Mesendoderm (in vitro differentiated cells): ENCODE data around the gene LAMA2.

Source experiments
- DNase-seq: peaks from one replicate; pipeline ENCODE4 v3.0.0; 2013
- H2AK5ac ChIP-seq: 2 replicates; pipeline ENCODE4 v1.6.1; 2013; ENCODE audit warnings: low read length, inconsistent platforms
- H2BK120ac ChIP-seq: 2 replicates; pipeline ENCODE4 v1.6.1; 2013; ENCODE audit warnings: low read depth, mild to moderate bottlenecking, low read length, moderate library complexity, mixed read lengths
- H2BK15ac ChIP-seq: replicated peaks from 2 replicates; pipeline ENCODE4 v1.6.1; 2013; ENCODE audit warnings: low read depth, mild to moderate bottlenecking, moderate library complexity
- H2BK5ac ChIP-seq: 2 replicates; pipeline ENCODE4 v1.6.1; 2013; ENCODE audit warnings: low read length, inconsistent platforms
- H3K18ac ChIP-seq: 2 replicates; pipeline ENCODE4 v1.6.1; 2013; ENCODE audit warnings: mild to moderate bottlenecking, low read length, mixed read lengths
- H3K23ac ChIP-seq: one replicate; pipeline ENCODE4 v1.6.1; 2013; ENCODE audit warnings: low read length
- H3K27ac ChIP-seq: 2 replicates; pipeline ENCODE4 v1.5.1; 2013; ENCODE audit warnings: low read depth, mild to moderate bottlenecking, inconsistent platforms, low read length, moderate library complexity
- H3K27me3 ChIP-seq: 2 replicates; pipeline ENCODE4 v1.6.1; 2013; ENCODE audit warnings: low read length, control low read depth, mild to moderate bottlenecking, inconsistent platforms; ENCODE audit not compliant: insufficient read depth, poor library complexity
- H3K36me3 ChIP-seq: 2 replicates; pipeline ENCODE4 v1.6.1; 2013; ENCODE audit warnings: low read length, inconsistent platforms; ENCODE audit not compliant: control insufficient read depth, insufficient read depth
- H3K4ac ChIP-seq: one replicate; pipeline ENCODE4 v1.6.1; 2013; ENCODE audit warnings: low read depth, mild to moderate bottlenecking, low read length, moderate library complexity
- H3K4me1 ChIP-seq: 2 replicates; pipeline ENCODE4 v1.6.1; 2013; ENCODE audit warnings: low read depth, low read length, inconsistent platforms; ENCODE audit not compliant: control insufficient read depth
- H3K4me2 ChIP-seq: 2 replicates; pipeline ENCODE4 v1.6.1; 2013; ENCODE audit warnings: low read length
- H3K4me3 ChIP-seq: 2 replicates; pipeline ENCODE4 v1.5.1; 2013; ENCODE audit warnings: mild to moderate bottlenecking, low read length
- H3K56ac ChIP-seq: one replicate; pipeline ENCODE4 v1.6.1; 2013; ENCODE audit warnings: low read length
- H3K79me1 ChIP-seq: 2 replicates; pipeline ENCODE4 v1.6.1; 2013; ENCODE audit warnings: low read length, inconsistent platforms
- H3K79me2 ChIP-seq: 2 replicates; pipeline ENCODE4 v1.6.1; 2013; ENCODE audit warnings: mild to moderate bottlenecking, low read length; ENCODE audit not compliant: control insufficient read depth, insufficient read depth
- H3K9ac ChIP-seq: 2 replicates; pipeline ENCODE4 v1.6.1; 2013; ENCODE audit warnings: low read length, inconsistent platforms
- H4K5ac ChIP-seq: one replicate; pipeline ENCODE4 v1.6.1; 2013; ENCODE audit warnings: low read length
- H4K8ac ChIP-seq: one replicate; pipeline ENCODE4 v1.6.1; 2013; ENCODE audit warnings: low read depth, mild to moderate bottlenecking, control low read depth, low read length, moderate library complexity
- WGBS: extraction: QIAGEN DNeasy Blood & Tissue Kit; methylation state at CpG from one replicate; pipeline ENCODE4 v1.1.7; 2013; ENCODE audit warnings: low lambda C conversion rate, missing lambda C conversion rate; ENCODE audit not compliant: insufficient coverage; ENCODE audit errors: extremely low coverage; 5-methylcytosine and 5-hydroxymethylcytosine counted together

LAMA2 gene

DNA sequence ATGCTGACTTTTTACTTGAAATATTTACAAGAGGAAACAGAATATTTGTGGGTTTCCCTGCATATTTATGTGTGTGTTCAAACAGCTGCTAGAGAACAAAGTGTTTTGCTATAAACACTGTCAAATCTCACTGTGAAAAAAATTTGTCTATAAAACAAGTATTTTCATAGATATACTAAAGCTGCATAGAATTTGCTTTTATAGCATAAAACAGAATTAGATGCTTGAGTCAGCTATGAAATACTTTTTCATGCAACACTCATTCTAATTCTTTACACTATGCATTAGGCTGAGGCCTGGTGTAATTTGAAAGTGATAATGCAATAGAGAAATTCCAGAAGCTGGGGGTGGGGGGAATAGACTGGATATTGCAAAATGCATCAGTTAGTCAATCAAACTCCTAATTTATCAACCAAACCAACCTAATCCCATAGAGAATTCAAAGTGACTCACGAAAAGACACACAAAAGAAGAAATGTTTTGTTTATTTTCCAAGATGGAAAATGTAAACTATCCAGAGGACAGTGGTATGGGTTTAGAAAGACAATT, 148.2 kb downstream of the LAMA2 start:
- no peak overlapping the region for H3K4ac ChIP-seq
- WGBS: no CpG with 5 or more reads among the region's 1 CpG
- DNase-seq: no peak

DNA sequence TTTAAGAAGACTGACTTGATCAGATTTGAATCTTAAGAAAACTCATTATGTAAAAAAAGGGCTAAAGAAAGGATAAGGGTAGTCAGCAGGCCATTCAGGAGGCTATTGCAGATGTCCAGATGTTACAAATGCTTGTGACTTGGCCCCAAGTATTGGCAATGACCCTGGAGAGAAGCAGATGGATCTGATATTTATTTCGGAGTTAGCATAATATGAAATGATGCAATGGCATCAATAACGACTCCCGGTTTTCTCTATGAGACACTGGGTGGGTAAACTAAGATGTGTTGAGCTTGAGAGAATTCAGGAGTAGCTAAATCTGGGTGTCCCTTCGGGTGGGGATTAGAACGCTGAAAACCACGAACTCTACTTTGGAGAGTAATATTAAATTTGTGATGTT, 149.7 kb downstream of the LAMA2 start:
- Histone ChIP-seq H3K79me1 (no peaks in the 10 kb centered on the region), H3K27ac (no peak overlapping the region), H3K27me3 (no peaks in the 10 kb centered on the region), H3K4ac (no peak overlapping the region), H2BK5ac (no peak overlapping the region), H2BK120ac (no peak overlapping the region), H3K56ac (no peak overlapping the region), H3K18ac (peak overlapping the region; percentile 39), H2AK5ac (no peak overlapping the region), H3K9ac (no peak overlapping the region), H3K79me2 (no peaks in the 10 kb centered on the region), H4K5ac (no peak overlapping the region), H4K8ac (no peak overlapping the region), H3K4me2 (no peak overlapping the region), H3K4me3 (no peak overlapping the region), H3K23ac (no peak overlapping the region), H2BK15ac (no peak overlapping the region), H3K36me3 (no peaks in the 10 kb centered on the region), H3K4me1 (no peaks in the 10 kb centered on the region)
- no CpG with 5 or more reads among the region's 6 CpGs for WGBS
- DNase-seq: no peak

More for the DNA sequence above, 148.2 kb downstream of the LAMA2 start:
- Histone ChIP-seq H3K79me2 (no peaks in the 10 kb centered on the region), H3K9ac (no peak overlapping the region), H2BK15ac (no peak overlapping the region), H3K36me3 (no peaks in the 10 kb centered on the region), H3K27ac (no peak overlapping the region), H2BK120ac (no peak overlapping the region), H3K27me3 (no peaks in the 10 kb centered on the region), H3K23ac (no peak overlapping the region), H4K8ac (no peak overlapping the region), H2BK5ac (no peak overlapping the region), H4K5ac (no peak overlapping the region), H3K4me1 (no peaks in the 10 kb centered on the region), H3K18ac (no peak overlapping the region), H2AK5ac (no peak overlapping the region), H3K4me2 (no peak overlapping the region), H3K79me1 (no peaks in the 10 kb centered on the region), H3K56ac (no peak overlapping the region), H3K4me3 (no peak overlapping the region)

DNA sequence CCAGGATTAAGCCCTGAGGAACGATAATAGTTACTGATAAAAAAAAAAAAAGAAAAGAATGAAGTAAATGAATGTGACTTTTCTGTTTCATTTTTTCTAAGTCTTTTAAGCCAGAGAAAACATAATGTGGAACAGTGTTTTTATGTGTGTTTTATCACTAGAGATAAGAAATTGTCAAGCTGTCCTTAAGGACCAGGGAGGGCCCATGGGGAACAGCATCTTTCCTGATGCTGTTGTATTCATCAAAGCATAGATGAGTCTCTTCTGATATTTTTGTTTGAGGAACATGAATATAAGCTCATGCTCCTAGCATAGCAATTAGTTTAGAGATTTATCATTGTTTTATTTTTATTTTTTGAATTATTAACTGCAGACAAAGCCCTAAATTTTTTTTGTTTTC, 150.2 kb downstream of the LAMA2 start:
- Histone ChIP-seq H3K79me2 (no peaks in the 10 kb centered on the region), H3K27ac (no peak overlapping the region), H3K23ac (no peak overlapping the region), H2BK5ac (no peak overlapping the region), H3K79me1 (no peaks in the 10 kb centered on the region), H3K27me3 (no peaks in the 10 kb centered on the region), H3K56ac (no peak overlapping the region), H3K9ac (no peak overlapping the region), H3K4me3 (no peak overlapping the region), H4K5ac (no peak overlapping the region), H3K36me3 (no peaks in the 10 kb centered on the region), H2BK15ac (no peak overlapping the region), H2BK120ac (no peak overlapping the region), H3K4ac (no peak overlapping the region), H3K18ac (no peak overlapping the region), H3K4me2 (no peak overlapping the region), H3K4me1 (no peaks in the 10 kb centered on the region), H2AK5ac (no peak overlapping the region), H4K8ac (no peak overlapping the region)
- 100% methylated on average over 1 of the region's 1 CpG for WGBS
- DNase-seq: no peak

DNA sequence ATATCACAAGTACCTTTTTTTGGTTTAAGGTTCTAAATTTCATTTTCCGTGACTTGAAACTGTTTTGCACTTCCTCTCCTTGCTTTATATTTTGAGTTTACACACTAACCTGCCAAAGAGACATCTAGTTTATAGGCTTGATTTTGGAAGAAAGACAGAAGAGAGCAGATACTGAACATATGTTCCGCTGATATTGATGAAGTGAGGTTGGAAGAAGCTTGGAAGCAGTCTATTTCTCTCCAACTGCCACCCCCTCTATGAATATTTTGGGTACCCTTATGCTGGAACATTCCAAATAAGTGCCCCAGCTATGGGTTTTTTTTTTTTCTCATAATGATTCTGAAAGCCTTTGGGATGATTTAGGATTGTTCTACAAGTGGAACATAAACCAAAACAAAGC, 150.6 kb downstream of the LAMA2 start:
- Histone ChIP-seq H3K23ac (no peak overlapping the region), H3K27ac (no peak overlapping the region), H3K4me1 (no peaks in the 10 kb centered on the region), H3K56ac (no peak overlapping the region), H4K5ac (no peak overlapping the region), H2AK5ac (no peak overlapping the region), H3K4me2 (no peak overlapping the region), H3K4ac (no peak overlapping the region), H3K27me3 (no peaks in the 10 kb centered on the region), H3K18ac (no peak overlapping the region), H3K79me1 (no peaks in the 10 kb centered on the region), H2BK15ac (no peak overlapping the region), H4K8ac (no peak overlapping the region), H3K4me3 (no peak overlapping the region), H3K79me2 (no peaks in the 10 kb centered on the region), H2BK120ac (no peak overlapping the region), H3K9ac (no peak overlapping the region), H2BK5ac (no peak overlapping the region), H3K36me3 (no peaks in the 10 kb centered on the region)
- no CpG with 5 or more reads among the region's 2 CpGs for WGBS
- no peak for DNase-seq

DNA sequence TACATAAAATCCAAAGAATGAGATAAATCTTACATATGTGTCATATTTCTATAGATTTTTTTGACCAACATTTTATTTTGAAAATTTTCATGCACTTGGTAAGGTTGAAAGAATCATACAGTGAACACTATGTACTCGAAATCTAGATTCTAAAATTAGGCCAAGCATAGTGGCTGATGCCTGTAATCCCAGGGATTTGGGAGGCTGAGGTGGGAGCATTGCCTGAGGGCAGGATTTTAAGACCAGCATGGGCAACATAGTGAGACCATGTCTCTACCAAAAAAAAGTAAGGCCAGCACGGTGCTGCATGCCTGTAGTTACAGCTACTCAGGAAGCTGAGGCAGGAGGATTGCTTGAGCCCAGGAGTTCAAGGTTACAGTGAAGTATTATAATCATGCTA, 158.6 kb downstream of the LAMA2 start:
- Histone ChIP-seq H3K9ac (no peak overlapping the region), H3K4me3 (no peak overlapping the region), H3K79me1 (no peaks in the 10 kb centered on the region), H3K4me2 (no peak overlapping the region), H3K79me2 (no peaks in the 10 kb centered on the region), H3K23ac (no peak overlapping the region), H3K4ac (no peak overlapping the region), H3K4me1 (no peaks in the 10 kb centered on the region), H3K27me3 (no peaks in the 10 kb centered on the region), H3K27ac (no peak overlapping the region), H2BK5ac (no peak overlapping the region), H3K36me3 (no peaks in the 10 kb centered on the region), H2AK5ac (no peak overlapping the region), H4K8ac (no peak overlapping the region), H2BK15ac (no peak overlapping the region), H3K18ac (no peak overlapping the region), H4K5ac (no peak overlapping the region), H2BK120ac (no peak overlapping the region), H3K56ac (no peak overlapping the region)
- DNase-seq: no peak
- WGBS: no CpG with 5 or more reads among the region's 2 CpGs

DNA sequence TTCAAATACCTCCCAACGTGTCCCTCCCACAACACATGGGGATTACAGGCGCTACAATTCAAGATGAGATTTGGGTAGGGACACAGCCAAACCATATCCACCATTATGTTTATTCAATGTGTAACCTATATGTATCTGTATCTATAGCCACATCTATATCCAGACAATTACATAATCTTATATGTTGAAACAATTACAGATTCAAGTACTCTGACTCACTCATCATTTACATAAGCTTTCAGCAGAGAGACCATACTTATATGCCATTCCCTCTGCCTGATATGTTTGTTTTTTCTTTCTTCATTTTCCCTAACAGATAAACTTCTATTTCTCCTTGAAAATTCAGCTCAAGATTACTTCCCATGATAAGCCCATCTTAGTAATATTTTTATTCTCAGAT, 163.6 kb downstream of the LAMA2 start:
- Histone ChIP-seq H2AK5ac (no peak overlapping the region), H3K9ac (no peak overlapping the region), H3K27me3 (no peaks in the 10 kb centered on the region), H2BK120ac (no peak overlapping the region), H3K79me2 (no peaks in the 10 kb centered on the region), H3K4me2 (no peak overlapping the region), H3K36me3 (no peaks in the 10 kb centered on the region), H3K23ac (no peak overlapping the region), H3K4ac (no peak overlapping the region), H3K27ac (no peak overlapping the region), H3K56ac (no peak overlapping the region), H3K18ac (no peak overlapping the region), H3K79me1 (no peaks in the 10 kb centered on the region), H3K4me1 (peaks cover 2% of the 10 kb centered on the region), H3K4me3 (no peak overlapping the region), H2BK15ac (no peak overlapping the region), H2BK5ac (no peak overlapping the region), H4K8ac (no peak overlapping the region), H4K5ac (no peak overlapping the region)
- no peak for DNase-seq
- no CpG with 5 or more reads among the region's 2 CpGs for WGBS
